Prostate gland (tissue), 2 donors: ENCODE results near the gene SENP8.

Experiments
- CTCF ChIP-seq, 4 experiments: fragments of 200-600 bp in 2 of 4; fragments of 450-650 bp in 2 of 4; sonication (generic) in 2 of 4; IDR thresholded peaks; 1 replicate in 3 of 4; 2 replicates in 1 of 4; pipeline ENCODE4 v1.5.1; 2016 to 2019; ENCODE audit warnings: antibody characterized with exemption in 4 of 4, mild to moderate bottlenecking in 2 of 4, moderate library complexity in 2 of 4
- POLR2AphosphoS5 ChIP-seq: sonication (generic); formaldehyde crosslinking; IDR thresholded peaks from one replicate; pipeline ENCODE4 v1.6.1; 2017; ENCODE audit warnings: antibody characterized with exemption

- no peak for TF ChIP-seq CTCF (IDR thresholded peaks at IDR 0.05)
- TF ChIP-seq POLR2AphosphoS5: no peak
Measured at GRCh38 chr15:72098040-72098439, 20.2 kb upstream of the SENP8 start.
